Esophagus squamous epithelium (tissue), 5 donors: ENCODE data around the gene EDAR. TPM values are rescaled to one million over a fixed set of nuclear protein-coding genes. Genes with fewer than 3 reads are reported as not detected.
A peak's percentile ranks its signal among the peaks of the same experiment; 100 is the strongest.

Experiments
- DNase-seq: peaks from one replicate; lab custom pipeline; 2025; lab: John Stamatoyannopoulos, UW
- H3K27ac ChIP-seq, 4 donors: fragments of 200-600 bp; sonication (generic); one replicate each; pipeline ENCODE4 v1.5.1; 2016 to 2019; ENCODE audit warnings: mild to moderate bottlenecking in 1 of 4
- H3K27me3 ChIP-seq, 4 donors: fragments of 200-600 bp; sonication (generic); 1 replicate in 3 of 4; 2 replicates in 1 of 4; pipeline versions ENCODE4 v1.5.1 to v1.6.0; 2017 to 2021; ENCODE audit warnings: antibody characterized with exemption in 1 of 4
- H3K36me3 ChIP-seq, 3 donors: fragments of 200-600 bp; sonication (generic); one replicate each; pipeline ENCODE4 v1.5.1; 2016 to 2019
- H3K4me1 ChIP-seq, 3 donors: fragments of 200-600 bp; sonication (generic); one replicate each; pipeline ENCODE4 v1.5.1; 2017 to 2019
- H3K4me3 ChIP-seq, 4 donors: fragments of 200-600 bp; sonication (generic); 1 replicate in 3 of 4; 2 replicates in 1 of 4; pipeline ENCODE4 v1.5.1; 2016 to 2019; ENCODE audit warnings: mild to moderate bottlenecking in 2 of 4, moderate library complexity in 1 of 4
- H3K9me3 ChIP-seq, 3 donors: fragments of 200-600 bp; sonication (generic); one replicate each; pipeline ENCODE4 v1.5.1; 2016 to 2019
- CTCF ChIP-seq, 6 experiments: fragments of 450-650 bp in 4 of 6; fragments of 200-600 bp in 2 of 6; sonication (generic) in 2 of 6; IDR thresholded peaks; one replicate each; pipeline ENCODE4 v1.5.1; 2016 to 2019; ENCODE audit warnings: antibody characterized with exemption in 6 of 6, mild to moderate bottlenecking in 4 of 6, moderate library complexity in 4 of 6
- POLR2A ChIP-seq, 4 donors: fragments of 450-650 bp; IDR thresholded peaks; one replicate each; pipeline ENCODE4 v1.6.1; 2017; ENCODE audit warnings: antibody characterized with exemption in 4 of 4, mild to moderate bottlenecking in 4 of 4, moderate library complexity in 3 of 4
- WGBS, 2 donors: methylation state at CpG; one replicate each; pipeline ENCODE4 v1.1.5; 2018; 5-methylcytosine and 5-hydroxymethylcytosine counted together
- intact Hi-C: fragments of 100-400 bp; cut with DNase I; formaldehyde crosslinking; loops from one replicate; pipeline ENCODE4 v1.15.0; 2022
- total RNA-seq, 4 donors: library from RNA; depleted of rRNA; stranded (reverse); fragments of >200 nt; gene quantifications; one replicate each; pipeline ENCODE4 v1.1.0, GENCODE V29; 2016
- donor health status: DM: yes; HTN: yes; CAD: no.

EDAR gene
- total RNA-seq, 4 donors from 2014 or later = 3.9 to 5.3 (median 4.4) TPM

- peaks cover 0 to 7% (median 0%) of the 10 kb centered on the region in 3 donors for H3K36me3 ChIP-seq
- H3K9me3 ChIP-seq = peaks cover 0 to 11% (median 7%) of the 10 kb centered on the region in 3 donors
- no peak for DNase-seq
- H3K27me3 ChIP-seq = no peaks in the 10 kb centered on the region
- H3K4me1 ChIP-seq = peaks cover 0 to 38% (median under 1%) of the 10 kb centered on the region in 3 donors
- no peak overlapping the region for H3K4me3 ChIP-seq
- 68 to 75% methylated on average over 4 of the region's 4 CpGs for WGBS, 2 donors
- H3K27ac ChIP-seq = no peak overlapping the region
- intact Hi-C loops = no loop called here
- no peak for TF ChIP-seq POLR2A (IDR thresholded peaks at IDR 0.05)
- no peak for TF ChIP-seq CTCF (IDR thresholded peaks at IDR 0.05)
Measured at GRCh38 chr2:108949316-108950239, 39.4 kb downstream of the EDAR start.

- Histone ChIP-seq H3K9me3 (peaks cover 0 to 11% (median 7%) of the 10 kb centered on the region in 3 donors), H3K27me3 (no peaks in the 10 kb centered on the region), H3K36me3 (peaks cover 0 to 7% (median 0%) of the 10 kb centered on the region in 3 donors), H3K4me1 (peaks cover 7 to 45% (median 12%) of the 10 kb centered on the region in 3 donors), H3K4me3 (no peak overlapping the region), H3K27ac (no peak overlapping the region)
- TF ChIP-seq CTCF (IDR thresholded peaks at IDR 0.05) (no peak), POLR2A (IDR thresholded peaks at IDR 0.05) (no peak)
- no peak for DNase-seq
- 70 to 73% methylated on average over 1 to 3 of the region's 5 CpGs for WGBS, 2 donors
- intact Hi-C loops = no loop called here
Measured at GRCh38 chr2:108947271-108947907, 41.6 kb downstream of the EDAR start.

GRCh38 chr2:108946442-108946841 lies 42.6 kb downstream of the EDAR start:
- Histone ChIP-seq H3K27me3 (no peaks in the 10 kb centered on the region), H3K36me3 (peaks cover 0 to 7% (median 0%) of the 10 kb centered on the region in 3 donors), H3K4me3 (no peak overlapping the region), H3K9me3 (peaks cover 0 to 11% (median 7%) of the 10 kb centered on the region in 3 donors), H3K4me1 (peaks cover 9 to 51% (median 12%) of the 10 kb centered on the region in 3 donors), H3K27ac (peak overlapping the region; percentile 35 to 83 (median 74))
- DNase-seq = no peak
- intact Hi-C loops = no loop called here
- TF ChIP-seq CTCF (IDR thresholded peaks at IDR 0.05) = no peak
- WGBS, 2 donors = 100% methylated on average over 1 of the region's 1 CpG

GRCh38 chr2:108945969-108946368 lies 43.1 kb downstream of the EDAR start:
- H3K36me3 ChIP-seq = peaks cover 0 to 7% (median 0%) of the 10 kb centered on the region in 3 donors
- intact Hi-C loops = no loop called here
- H3K9me3 ChIP-seq = peaks cover 0 to 11% (median 7%) of the 10 kb centered on the region in 3 donors
- H3K4me1 ChIP-seq = peaks cover 9 to 51% (median 12%) of the 10 kb centered on the region in 3 donors
- no peak for TF ChIP-seq POLR2A (IDR thresholded peaks at IDR 0.05)
- no peak for TF ChIP-seq CTCF (IDR thresholded peaks at IDR 0.05)
- H3K4me3 ChIP-seq = no peak overlapping the region
- H3K27ac ChIP-seq = peak overlapping the region; percentile 35 to 83 (median 74)
- no peaks in the 10 kb centered on the region for H3K27me3 ChIP-seq
- DNase-seq = no peak
- 30% methylated on average over 2 of the region's 5 CpGs; no CpG with 5 or more reads in 1 of the 2 donors for WGBS, 2 donors
